HFFc6 (cell line): ENCODE data around the gene EVX2. TPM values are rescaled to one million over a fixed set of nuclear protein-coding genes. Genes with fewer than 3 reads are reported as not detected.

ENCODE experiments used
- DNase-seq: peaks from one replicate; pipeline ENCODE4 v3.0.0-alpha.2; 2018
- H3K27ac Mint-ChIP-seq: 2 replicates; pipeline ENCODE4 v1.8.0; 2020; ENCODE audit warnings: mild to moderate bottlenecking, mixed read lengths
- H3K27me3 Mint-ChIP-seq: 2 replicates; pipeline ENCODE4 v1.8.0; 2021; ENCODE audit warnings: mild to moderate bottlenecking, moderate library complexity, mixed read lengths; ENCODE audit not compliant: insufficient read depth
- H3K36me3 Mint-ChIP-seq: 2 replicates; pipeline ENCODE4 v1.8.0; 2021; ENCODE audit warnings: low read depth, mixed read lengths
- H3K4me1 Mint-ChIP-seq: 2 replicates; pipeline ENCODE4 v1.8.0; 2020; ENCODE audit warnings: low read depth, mixed read lengths
- H3K4me3 Mint-ChIP-seq: 2 replicates; pipeline ENCODE4 v1.8.0; 2020; ENCODE audit warnings: mild to moderate bottlenecking, moderate library complexity, mixed read lengths
- H3K9me3 Mint-ChIP-seq: 2 replicates; pipeline ENCODE4 v1.8.0; 2020; ENCODE audit warnings: mild to moderate bottlenecking, mixed read lengths
- total RNA-seq, 6 experiments: library from RNA; stranded (reverse); fragmentation: NEBNext Ultra II Directional; extraction: Animal tissue kit (Norgen Biotek cat#: 25700); gene quantifications; 2 replicates in 1 of 6; 3 replicates in 5 of 6; pipeline ENCODE4 v1.2.3, GENCODE V29; 2021
- TF ChIP-seq, protein P1 (sequence below): fragments of 200-600 bp; sonication (generic); IDR thresholded peaks from 2 replicates; pipeline ENCODE4 v1.5.0; 2021; ENCODE audit warnings: antibody characterized with exemption, mild to moderate bottlenecking

EVX2 gene
- total RNA-seq, 6 experiments from 2014 or later, result not detected

DNA sequence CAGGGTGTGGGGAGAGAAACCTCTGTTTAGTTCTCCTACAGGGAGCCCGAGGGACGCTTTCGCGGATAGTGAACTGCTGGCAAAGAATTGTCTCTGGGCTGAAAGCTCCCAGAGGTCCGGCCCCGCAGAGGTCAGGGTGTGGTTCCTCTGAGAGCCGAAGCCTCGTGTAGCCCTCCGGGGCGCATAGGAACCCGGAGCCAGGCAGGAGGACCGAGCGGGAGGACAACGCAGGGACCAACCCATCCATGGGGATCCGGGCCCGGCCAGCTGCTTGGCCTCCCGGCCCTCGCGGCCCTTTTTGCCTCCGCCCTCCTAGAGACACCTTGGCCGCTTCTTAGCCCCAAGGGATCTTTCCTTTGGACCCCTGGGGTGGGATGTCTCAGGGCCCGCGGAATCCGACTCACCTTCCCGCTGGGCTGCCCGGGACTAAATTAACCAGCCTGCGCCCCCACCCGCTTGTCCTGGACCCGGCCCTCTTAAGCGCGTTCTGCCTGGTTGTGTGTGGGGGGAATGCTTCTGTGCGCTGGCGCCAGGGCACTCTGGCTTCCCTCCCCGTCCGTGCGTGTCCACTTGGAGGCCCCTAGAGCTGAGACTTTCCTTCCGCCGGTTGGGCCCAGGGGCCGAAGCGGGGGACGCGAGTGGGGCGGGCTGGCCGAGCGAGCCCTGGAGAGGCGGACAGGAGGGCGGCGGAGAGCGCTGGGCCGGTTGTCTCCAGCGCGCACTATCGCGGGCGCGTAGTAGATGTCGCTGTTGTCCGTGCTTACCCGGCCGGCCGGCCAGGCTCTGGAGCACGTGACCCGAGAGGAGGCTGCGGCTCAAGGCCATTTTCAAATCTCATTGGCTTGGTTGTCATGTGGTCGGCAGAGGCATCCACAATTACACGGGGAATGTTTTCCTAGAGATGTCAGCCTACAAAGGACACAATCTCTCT is 32.4 kb upstream of the EVX2 start, which contains the start of gene HOXD10:
TSS of gene HOXD10 (plus strand) at position 896 of the 931 bp plus-strand sequence. CDS start 56 bp downstream, outside the sequence.
- TF ChIP-seq, protein P1, sequence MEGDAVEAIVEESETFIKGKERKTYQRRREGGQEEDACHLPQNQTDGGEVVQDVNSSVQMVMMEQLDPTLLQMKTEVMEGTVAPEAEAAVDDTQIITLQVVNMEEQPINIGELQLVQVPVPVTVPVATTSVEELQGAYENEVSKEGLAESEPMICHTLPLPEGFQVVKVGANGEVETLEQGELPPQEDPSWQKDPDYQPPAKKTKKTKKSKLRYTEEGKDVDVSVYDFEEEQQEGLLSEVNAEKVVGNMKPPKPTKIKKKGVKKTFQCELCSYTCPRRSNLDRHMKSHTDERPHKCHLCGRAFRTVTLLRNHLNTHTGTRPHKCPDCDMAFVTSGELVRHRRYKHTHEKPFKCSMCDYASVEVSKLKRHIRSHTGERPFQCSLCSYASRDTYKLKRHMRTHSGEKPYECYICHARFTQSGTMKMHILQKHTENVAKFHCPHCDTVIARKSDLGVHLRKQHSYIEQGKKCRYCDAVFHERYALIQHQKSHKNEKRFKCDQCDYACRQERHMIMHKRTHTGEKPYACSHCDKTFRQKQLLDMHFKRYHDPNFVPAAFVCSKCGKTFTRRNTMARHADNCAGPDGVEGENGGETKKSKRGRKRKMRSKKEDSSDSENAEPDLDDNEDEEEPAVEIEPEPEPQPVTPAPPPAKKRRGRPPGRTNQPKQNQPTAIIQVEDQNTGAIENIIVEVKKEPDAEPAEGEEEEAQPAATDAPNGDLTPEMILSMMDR, result no peak
- no peak within 1 kb of the TSS for H3K27ac Mint-ChIP-seq
- H3K27me3 Mint-ChIP-seq, result peaks cover 3% of the 10 kb centered on the region
- no peak for DNase-seq
- H3K36me3 Mint-ChIP-seq, result peaks cover 22% of the 10 kb centered on the region
- H3K4me3 Mint-ChIP-seq, result no peak within 1 kb of the TSS
- no peaks in the 10 kb centered on the region for H3K9me3 Mint-ChIP-seq
- H3K4me1 Mint-ChIP-seq, result no peaks in the 10 kb centered on the region

DNA sequence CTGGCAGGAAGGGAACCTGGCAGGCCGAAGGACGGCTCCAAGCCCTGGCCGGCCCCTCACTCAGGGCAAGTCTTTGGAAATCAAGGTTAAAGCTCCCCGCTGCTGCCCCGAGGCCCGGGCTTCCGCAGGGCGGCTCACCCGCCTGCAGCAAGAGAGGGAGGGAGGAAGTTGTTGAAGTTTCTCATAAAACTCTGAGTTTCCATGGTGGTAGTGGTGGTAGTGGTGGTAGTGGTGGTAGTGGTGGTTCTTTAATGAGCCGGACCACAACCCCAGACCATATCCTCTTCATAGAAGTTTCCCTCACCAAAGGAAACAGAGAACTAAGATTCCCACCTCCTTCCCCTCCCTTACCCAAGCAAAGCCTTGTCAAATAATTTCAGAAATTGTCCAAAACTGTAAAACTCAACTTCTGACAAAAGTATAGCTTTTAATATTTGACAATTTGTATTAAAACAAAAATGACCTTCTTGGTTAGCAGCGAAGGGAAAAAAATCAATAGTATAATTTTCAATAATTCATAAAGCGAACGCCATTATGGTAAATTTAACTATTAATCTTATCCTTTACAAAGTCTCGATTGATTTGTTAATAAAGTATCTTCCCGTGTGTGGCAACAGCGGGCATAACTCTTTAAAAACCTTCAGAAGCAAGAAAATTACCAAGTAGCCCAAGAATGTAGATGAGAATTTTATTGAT is 31.3 kb upstream of the EVX2 start:
- H3K36me3 Mint-ChIP-seq, result peaks cover 22% of the 10 kb centered on the region
- no peak overlapping the region for H3K4me3 Mint-ChIP-seq
- DNase-seq, result no peak
- TF ChIP-seq, protein P1, result no peak
- no peaks in the 10 kb centered on the region; the same call in none of the 2 replicates for H3K27me3 Mint-ChIP-seq
- H3K4me1 Mint-ChIP-seq, result no peaks in the 10 kb centered on the region
- no peaks in the 10 kb centered on the region for H3K9me3 Mint-ChIP-seq
- H3K27ac Mint-ChIP-seq, result no peak overlapping the region

DNA sequence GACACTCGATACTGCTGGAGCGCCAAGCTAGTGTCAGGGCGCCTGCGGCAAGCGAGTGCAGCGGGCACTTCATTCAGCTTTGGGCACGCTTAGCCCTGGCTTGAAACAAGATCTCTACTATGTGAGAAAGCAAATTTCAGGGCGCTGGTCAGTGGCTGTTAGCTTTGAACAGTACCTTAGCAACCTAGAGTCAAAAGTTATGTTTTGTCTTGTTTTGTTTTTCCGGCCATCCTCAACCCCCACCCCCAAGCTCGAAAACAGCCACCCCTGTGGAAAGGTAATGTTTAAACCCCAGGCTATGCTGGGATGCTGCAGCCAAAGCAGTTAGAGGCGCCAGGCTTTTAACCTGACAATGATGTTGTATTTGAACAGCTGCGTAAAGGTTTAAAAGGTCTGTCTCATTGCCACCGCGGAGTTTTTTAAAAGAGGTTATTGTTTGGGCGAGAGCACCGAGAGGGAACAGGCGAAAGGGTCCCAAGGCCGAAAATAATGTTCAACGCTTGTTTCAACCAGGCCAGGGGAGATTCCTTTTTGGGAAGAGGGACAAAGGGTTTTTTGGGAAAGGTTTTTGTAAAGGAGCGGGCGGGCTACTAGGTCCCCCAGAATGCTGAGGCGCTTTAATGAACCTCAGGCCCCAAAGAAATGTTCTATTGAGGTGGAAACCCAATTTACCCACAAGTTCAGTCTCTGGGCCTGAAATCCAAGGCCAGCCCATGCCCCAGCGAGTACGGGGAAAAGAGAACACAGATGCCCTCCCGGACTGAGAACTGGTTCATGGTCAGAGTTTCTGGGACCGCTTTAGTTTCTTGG is 30.6 kb upstream of the EVX2 start:
- H3K4me3 Mint-ChIP-seq, result no peak overlapping the region
- no peaks in the 10 kb centered on the region; the same call in none of the 2 replicates for H3K27me3 Mint-ChIP-seq
- no peaks in the 10 kb centered on the region for H3K9me3 Mint-ChIP-seq
- peaks cover 25% of the 10 kb centered on the region for H3K36me3 Mint-ChIP-seq
- no peak for DNase-seq
- peaks cover 5% of the 10 kb centered on the region for H3K4me1 Mint-ChIP-seq
- TF ChIP-seq, protein P1, result no peak
- H3K27ac Mint-ChIP-seq, result no peak overlapping the region

DNA sequence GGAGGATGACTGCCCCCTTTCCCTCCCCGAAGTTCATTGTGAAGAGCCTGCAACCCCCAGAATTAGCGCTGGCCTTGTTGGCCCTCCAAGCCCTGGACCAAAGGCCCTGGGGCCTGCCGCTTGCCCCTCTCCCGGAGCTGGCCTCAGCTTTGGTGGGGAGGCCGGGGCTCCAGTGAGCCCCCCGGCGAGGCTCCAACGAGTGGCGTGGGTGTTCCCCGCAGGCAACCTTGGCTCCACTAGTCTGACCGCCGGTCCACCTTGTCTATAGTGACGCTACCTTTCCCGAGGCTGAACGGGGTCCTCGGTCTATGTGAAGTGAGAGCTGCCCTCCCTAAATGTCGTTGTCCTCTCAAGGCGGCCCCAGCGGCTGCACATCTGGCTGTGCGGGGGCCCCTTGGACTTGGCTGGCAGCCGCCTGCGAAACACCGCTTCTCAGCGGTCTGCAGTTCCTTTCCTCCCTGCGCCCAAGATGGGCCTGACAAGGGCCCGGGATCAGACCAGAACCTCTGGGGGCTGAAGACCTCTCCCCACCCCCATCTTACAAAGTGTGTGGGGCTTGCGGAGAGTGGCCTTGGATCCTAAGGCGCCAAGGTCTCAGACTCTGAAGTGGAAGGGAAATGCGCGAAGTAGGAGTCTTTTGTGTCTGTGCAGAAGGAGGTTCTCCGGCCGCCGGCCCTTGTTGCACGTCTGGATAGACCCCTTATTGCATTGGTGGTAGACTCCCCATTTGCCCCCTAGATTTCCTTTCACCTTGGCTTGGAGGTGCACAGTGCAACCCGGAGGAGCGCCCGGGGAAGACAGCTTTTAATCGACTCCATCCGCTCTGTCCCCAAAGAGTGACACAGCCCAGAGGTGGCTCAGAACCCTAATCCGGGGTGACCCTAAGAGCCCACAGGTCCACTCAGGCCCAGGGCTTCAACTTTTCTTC is 28.9 kb upstream of the EVX2 start:
- no peak for DNase-seq
- Mint-ChIP-seq H3K36me3 (peaks cover 13% of the 10 kb centered on the region), H3K27me3 (no peaks in the 10 kb centered on the region; the same call in none of the 2 replicates), H3K4me1 (peaks cover 8% of the 10 kb centered on the region), H3K27ac (no peak overlapping the region), H3K9me3 (no peaks in the 10 kb centered on the region), H3K4me3 (no peak overlapping the region)
- TF ChIP-seq, protein P1, result no peak
